Progenitor cell of endocrine pancreas (in vitro differentiated cells): ENCODE results near the gene KRTAP3-3. TPM values are rescaled to one million over a fixed set of nuclear protein-coding genes. Genes with fewer than 3 reads are reported as not detected.

Experiments
- DNase-seq: peaks from one replicate; pipeline ENCODE4 v3.0.0; 2021; ENCODE audit warnings: low spot score; ENCODE audit not compliant: unreplicated experiment
- H3K27ac Mint-ChIP-seq: 2 replicates; pipeline ENCODE4 v1.8.0; 2021; ENCODE audit warnings: mild to moderate bottlenecking, moderate library complexity, mixed read lengths
- H3K27me3 Mint-ChIP-seq: 2 replicates; pipeline ENCODE4 v1.8.0; 2021; ENCODE audit warnings: mixed read lengths
- H3K36me3 Mint-ChIP-seq: 2 replicates; pipeline ENCODE4 v1.8.0; 2022; ENCODE audit warnings: mixed read lengths; ENCODE audit not compliant: insufficient read depth
- H3K4me1 Mint-ChIP-seq: 2 replicates; pipeline ENCODE4 v1.8.0; 2021; ENCODE audit warnings: low read depth, mixed read lengths
- H3K4me3 Mint-ChIP-seq: 2 replicates; pipeline ENCODE4 v1.8.0; 2021; ENCODE audit warnings: low read depth, mild to moderate bottlenecking, moderate library complexity, mixed read lengths
- H3K9me3 Mint-ChIP-seq: 2 replicates; pipeline ENCODE4 v1.8.0; 2021; ENCODE audit warnings: low read depth, mixed read lengths
- total RNA-seq: library from RNA; stranded (reverse); gene quantifications from 2 replicates; pipeline ENCODE4 v1.2.1, GENCODE V29; 2021
- TF ChIP-seq, protein P1 (sequence below): fragments of 200-600 bp; sonication (generic); IDR thresholded peaks from one replicate; pipeline ENCODE4 v1.5.0; 2021; ENCODE audit warnings: antibody characterized with exemption, mild to moderate bottlenecking; ENCODE audit not compliant: unreplicated experiment

The KRTAP3-3 gene
- total RNA-seq, 1 donor from 2014 or later: not detected

GRCh38 chr17:41026715-41027471, 32.9 kb upstream of the KRTAP3-3 start, which contains the start of gene KRTAP1-5:
TSS of gene KRTAP1-5 (minus strand) at chr17:41027208. CDS start at chr17:41027155, 53 bp downstream.
- TF ChIP-seq, protein P1, sequence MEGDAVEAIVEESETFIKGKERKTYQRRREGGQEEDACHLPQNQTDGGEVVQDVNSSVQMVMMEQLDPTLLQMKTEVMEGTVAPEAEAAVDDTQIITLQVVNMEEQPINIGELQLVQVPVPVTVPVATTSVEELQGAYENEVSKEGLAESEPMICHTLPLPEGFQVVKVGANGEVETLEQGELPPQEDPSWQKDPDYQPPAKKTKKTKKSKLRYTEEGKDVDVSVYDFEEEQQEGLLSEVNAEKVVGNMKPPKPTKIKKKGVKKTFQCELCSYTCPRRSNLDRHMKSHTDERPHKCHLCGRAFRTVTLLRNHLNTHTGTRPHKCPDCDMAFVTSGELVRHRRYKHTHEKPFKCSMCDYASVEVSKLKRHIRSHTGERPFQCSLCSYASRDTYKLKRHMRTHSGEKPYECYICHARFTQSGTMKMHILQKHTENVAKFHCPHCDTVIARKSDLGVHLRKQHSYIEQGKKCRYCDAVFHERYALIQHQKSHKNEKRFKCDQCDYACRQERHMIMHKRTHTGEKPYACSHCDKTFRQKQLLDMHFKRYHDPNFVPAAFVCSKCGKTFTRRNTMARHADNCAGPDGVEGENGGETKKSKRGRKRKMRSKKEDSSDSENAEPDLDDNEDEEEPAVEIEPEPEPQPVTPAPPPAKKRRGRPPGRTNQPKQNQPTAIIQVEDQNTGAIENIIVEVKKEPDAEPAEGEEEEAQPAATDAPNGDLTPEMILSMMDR: no peak
- Mint-ChIP-seq H3K4me3 (no peak within 1 kb of the TSS), H3K9me3 (no peaks in the 10 kb centered on the region), H3K27me3 (peaks cover 5% of the 10 kb centered on the region), H3K4me1 (no peaks in the 10 kb centered on the region), H3K27ac (no peak within 1 kb of the TSS), H3K36me3 (no peaks in the 10 kb centered on the region)
- DNase-seq: no peak

GRCh38 chr17:41024697-41025096, 30.7 kb upstream of the KRTAP3-3 start:
- H3K27me3 Mint-ChIP-seq: peaks cover 5% of the 10 kb centered on the region

GRCh38 chr17:41020336-41020735, 26.4 kb upstream of the KRTAP3-3 start:
- Mint-ChIP-seq H3K27me3 (peaks cover 4% of the 10 kb centered on the region), H3K36me3 (no peaks in the 10 kb centered on the region)
- DNase-seq: no peak

More at GRCh38 chr17:41024697-41025096, 30.7 kb upstream of the KRTAP3-3 start:
- Mint-ChIP-seq H3K36me3 (no peaks in the 10 kb centered on the region), H3K4me3 (no peak overlapping the region), H3K4me1 (no peaks in the 10 kb centered on the region), H3K9me3 (peaks cover 2% of the 10 kb centered on the region), H3K27ac (no peak overlapping the region)
- TF ChIP-seq, protein P1: no peak
- no peak for DNase-seq

DNA sequence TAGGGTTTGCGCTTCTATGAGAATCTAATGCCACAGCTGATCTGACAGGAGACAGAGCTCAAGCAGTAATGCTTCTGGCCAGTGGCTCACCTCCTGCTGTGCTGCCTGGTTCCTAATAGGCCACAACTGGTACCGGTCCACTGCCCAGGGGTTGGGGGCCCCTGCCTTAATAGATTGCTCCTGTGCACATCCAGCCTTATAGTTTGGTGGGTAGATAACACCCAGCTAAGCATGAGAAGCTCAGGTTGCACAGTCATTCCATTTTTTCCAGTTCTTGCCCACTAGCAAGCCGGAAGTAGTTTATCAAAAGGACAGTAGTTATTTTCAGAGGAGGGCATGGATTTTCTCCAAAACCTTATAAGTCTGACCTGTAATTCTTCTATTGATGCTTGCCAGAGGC, 25.5 kb upstream of the KRTAP3-3 start:
- no peak overlapping the region for H3K27ac Mint-ChIP-seq

More at GRCh38 chr17:41020336-41020735, 26.4 kb upstream of the KRTAP3-3 start:
- Mint-ChIP-seq H3K27ac (no peak overlapping the region), H3K9me3 (peaks cover 2% of the 10 kb centered on the region), H3K4me3 (no peak overlapping the region), H3K4me1 (peaks cover 4% of the 10 kb centered on the region)
- TF ChIP-seq, protein P1: no peak

GRCh38 chr17:41018541-41018940, 24.6 kb upstream of the KRTAP3-3 start:
- TF ChIP-seq, protein P1: no peak
- H3K27me3 Mint-ChIP-seq: no peaks in the 10 kb centered on the region
- H3K36me3 Mint-ChIP-seq: no peaks in the 10 kb centered on the region
- peaks cover 4% of the 10 kb centered on the region for H3K4me1 Mint-ChIP-seq
- DNase-seq: no peak
- H3K4me3 Mint-ChIP-seq: no peak overlapping the region
- peaks cover 2% of the 10 kb centered on the region for H3K9me3 Mint-ChIP-seq
- no peak overlapping the region for H3K27ac Mint-ChIP-seq

More for the DNA sequence above, 25.5 kb upstream of the KRTAP3-3 start:
- Mint-ChIP-seq H3K27me3 (no peaks in the 10 kb centered on the region), H3K4me3 (no peak overlapping the region), H3K9me3 (peaks cover 2% of the 10 kb centered on the region), H3K4me1 (peaks cover 4% of the 10 kb centered on the region), H3K36me3 (no peaks in the 10 kb centered on the region)
- TF ChIP-seq, protein P1: no peak
- no peak for DNase-seq
